Hippocampal formation (tissue), 2 donors: ENCODE results near the gene PRDM16.

Experiments
- DNase-seq, 2 donors: peaks; one replicate each; lab custom pipeline; 2025; lab: John Stamatoyannopoulos, UW

The PRDM16 gene

DNA sequence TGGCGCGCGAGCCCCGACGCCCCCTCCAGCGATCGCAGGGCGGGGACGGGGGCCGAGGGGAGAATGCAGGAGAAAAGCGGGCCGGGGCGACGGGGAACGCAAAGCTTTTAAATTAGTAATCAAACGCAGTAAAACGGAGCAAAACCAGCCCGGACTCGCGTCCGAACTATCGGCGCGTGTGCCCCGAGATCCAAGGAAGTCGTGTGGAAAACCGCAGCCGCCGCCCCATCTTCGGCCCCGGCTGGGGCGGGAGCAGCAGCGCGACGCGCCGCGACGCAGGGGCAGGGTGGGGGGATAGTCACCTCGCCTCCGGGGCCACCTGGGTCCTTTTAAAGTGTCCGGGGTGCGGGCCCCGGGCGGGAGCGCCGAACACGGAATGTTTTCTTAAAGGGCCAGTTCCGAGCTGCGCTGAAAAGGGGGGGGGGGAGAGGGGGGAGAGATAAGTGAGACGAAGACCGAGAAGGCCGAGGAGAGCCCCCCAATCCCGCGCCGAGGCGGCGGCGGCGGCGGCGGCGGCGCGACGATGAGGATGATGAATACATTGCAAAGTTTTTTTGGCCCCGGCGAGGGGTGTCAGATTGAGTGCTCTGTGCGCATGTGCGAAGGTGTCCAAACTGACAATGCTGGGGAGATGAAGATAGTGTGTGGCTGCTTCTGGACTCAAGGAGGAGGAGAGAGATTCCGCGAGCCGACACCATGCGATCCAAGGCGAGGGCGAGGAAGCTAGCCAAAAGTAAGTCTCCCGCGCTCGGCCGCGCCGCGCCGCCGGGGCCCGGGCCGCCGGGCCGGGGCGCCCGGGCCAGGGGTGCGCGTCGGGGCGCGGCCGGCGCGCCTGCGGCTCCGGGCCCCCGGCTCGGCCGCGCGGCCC, at the start of gene PRDM16:
PRDM16 (plus strand) TSS at position 640 of the 868 bp plus-strand sequence; CDS start at position 697, 57 bp downstream.
- DNase-seq: no peak

DNA sequence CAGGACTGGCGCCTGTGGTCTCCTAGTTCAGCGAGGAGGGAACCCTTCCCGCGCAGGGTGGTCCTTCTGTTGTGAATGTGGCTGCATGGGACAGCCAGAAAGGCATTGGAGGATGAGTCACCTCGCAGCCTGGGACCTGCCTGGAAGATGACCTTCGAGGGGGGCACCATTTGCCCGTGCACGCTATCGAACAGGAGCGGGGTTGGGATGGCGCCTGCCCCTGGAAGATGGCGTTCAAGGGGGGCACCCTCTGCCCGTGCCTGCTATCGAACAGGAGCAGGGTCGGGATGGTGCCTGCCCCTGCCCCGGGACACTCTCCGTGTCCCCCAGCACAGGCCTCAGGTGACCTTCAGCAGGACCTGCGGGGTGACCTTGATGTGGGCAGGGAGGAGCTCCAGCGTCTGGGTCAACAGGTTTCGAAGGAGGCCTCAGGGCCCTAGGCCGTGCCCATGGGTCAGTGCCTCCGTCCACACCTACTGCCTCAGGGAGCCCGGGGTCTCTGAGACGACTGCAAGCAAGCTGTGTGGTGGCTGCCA, 49.4 kb upstream of the PRDM16 start:
- DNase-seq: no peak

DNA sequence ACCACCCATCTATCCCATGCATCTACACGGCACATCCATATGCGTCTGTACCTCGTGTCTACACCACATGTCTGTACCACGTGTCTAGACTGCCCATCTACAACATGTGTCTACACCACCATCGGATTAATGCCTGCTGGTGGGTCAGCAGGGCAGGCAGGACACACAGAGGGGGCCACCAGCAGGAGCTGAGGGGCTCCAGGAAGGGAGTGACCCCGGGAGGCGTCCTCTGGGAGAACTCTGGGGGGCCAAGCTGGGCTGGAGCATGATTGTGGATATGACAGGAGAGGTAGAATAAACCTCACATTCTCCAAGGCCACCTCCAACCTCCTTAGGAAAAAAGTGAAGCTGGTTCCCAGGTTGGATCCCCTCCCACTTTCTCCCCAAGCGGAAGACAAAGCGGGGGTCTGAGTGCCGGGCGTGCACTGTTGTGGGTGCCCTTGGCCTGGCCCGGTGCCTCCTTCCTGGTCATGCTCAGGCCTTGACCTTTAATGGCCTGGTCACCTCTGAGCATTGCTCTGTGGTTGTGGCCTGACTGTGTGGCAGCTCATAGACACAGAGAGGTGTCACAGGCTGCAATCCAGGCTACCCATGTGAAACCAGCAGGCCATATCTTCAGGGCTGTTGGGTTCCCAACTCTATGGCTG, 48.6 kb upstream of the PRDM16 start:
- DNase-seq: no peak

DNA sequence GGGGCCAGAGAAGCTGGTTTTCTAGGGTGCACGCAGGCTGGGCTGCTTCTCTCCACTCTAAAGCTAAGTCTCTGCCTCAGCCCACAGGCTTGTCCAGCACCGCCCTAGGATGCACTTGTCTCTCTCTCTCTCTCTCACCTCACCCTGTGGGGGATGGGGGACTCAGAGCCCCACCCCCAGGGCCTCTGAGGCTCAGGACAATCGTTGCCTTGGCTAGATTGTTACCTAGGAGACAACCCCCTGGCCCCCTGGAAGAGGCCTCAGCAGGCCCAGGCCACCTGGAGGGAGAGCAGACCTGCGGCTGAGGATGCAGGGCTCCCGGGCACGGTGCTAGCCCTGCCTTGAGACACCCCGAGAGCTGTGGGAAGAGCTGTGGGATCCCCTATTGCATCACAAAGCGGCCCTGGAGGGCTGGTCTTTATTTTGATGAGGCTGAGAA, 47.8 kb upstream of the PRDM16 start, which contains the start of gene ACTRT2:
ACTRT2 (plus strand) TSS at position 235 of the 439 bp plus-strand sequence. CDS start 220 bp downstream, outside the sequence.
- DNase-seq: no peak

DNA sequence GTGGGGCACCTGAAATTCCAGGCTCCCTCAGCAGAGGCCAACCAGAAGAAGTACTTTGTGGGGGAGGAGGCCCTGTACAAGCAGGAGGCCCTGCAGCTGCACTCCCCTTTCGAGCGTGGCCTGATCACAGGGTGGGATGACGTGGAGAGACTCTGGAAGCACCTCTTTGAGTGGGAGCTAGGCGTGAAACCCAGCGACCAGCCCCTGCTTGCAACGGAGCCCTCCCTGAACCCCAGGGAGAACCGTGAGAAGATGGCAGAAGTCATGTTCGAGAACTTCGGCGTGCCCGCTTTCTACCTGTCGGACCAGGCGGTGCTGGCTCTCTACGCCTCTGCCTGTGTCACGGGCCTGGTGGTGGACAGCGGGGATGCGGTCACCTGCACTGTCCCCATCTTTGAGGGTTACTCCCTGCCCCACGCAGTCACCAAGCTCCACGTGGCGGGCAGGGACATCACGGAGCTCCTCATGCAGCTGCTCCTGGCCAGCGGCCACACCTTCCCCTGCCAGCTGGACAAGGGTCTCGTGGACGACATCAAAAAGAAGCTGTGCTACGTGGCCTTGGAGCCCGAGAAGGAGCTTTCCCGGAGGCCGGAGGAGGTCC, 47.1 kb upstream of the PRDM16 start:
- no peak for DNase-seq

DNA sequence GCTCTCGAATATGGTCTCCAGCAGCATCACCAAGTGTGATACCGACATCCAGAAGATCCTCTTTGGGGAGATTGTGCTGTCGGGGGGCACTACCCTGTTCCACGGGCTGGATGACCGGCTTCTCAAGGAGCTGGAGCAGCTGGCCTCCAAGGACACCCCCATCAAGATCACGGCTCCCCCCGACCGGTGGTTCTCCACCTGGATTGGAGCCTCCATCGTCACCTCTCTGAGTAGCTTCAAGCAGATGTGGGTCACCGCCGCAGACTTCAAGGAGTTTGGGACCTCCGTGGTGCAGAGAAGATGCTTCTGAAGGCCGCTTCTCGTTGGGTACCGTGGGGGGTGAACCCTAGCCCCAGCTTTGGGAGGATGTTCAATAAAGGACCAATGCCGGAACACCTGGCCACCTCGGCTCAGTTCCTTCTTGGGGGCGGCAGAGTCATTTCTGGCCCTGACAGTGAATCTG, 46.5 kb upstream of the PRDM16 start:
- DNase-seq: no peak

- no peak for DNase-seq
Observed at GRCh38 chr1:3022976-3023375, 46.0 kb upstream of the PRDM16 start.

- DNase-seq: no peak
Observed at GRCh38 chr1:3024019-3024418, 45.0 kb upstream of the PRDM16 start.

DNA sequence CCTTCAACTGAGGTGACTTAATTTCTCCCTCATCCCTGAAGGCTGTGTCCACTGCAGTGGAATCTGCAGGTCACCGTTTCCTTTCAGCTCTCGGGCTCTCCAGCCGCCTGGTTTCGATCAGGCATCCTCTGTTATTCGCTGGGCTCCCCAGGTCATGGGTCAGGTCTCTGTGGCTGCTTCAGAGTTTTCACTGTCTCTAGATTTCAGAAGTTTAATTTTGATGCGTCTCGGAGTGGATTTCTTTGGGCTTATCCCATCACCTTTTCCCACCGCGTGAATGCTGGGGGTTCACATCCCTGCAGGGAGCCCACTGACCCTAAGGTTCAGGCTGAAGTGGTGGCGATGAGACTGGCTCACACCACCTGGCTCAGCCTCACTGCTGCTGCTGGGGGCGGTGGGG, 44.4 kb upstream of the PRDM16 start:
- DNase-seq: no peak

DNA sequence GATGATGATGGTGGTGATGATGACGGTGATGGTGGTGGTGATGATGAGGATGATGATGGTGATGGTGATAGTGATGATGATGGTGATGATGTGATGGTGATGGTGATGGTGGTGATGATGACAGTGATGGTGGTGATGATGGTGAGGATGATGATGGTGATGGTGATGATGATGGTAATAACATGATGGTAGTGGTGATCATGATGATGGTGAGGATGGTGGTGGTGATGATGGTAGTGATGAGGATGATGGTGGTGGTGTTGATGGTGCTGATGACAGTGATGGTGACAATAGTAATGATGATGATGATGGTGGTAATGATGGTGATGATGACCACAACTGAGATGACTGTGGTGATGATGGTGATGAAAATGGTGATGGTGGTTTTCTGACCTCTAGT, 42.9 kb upstream of the PRDM16 start:
- no peak for DNase-seq

DNA sequence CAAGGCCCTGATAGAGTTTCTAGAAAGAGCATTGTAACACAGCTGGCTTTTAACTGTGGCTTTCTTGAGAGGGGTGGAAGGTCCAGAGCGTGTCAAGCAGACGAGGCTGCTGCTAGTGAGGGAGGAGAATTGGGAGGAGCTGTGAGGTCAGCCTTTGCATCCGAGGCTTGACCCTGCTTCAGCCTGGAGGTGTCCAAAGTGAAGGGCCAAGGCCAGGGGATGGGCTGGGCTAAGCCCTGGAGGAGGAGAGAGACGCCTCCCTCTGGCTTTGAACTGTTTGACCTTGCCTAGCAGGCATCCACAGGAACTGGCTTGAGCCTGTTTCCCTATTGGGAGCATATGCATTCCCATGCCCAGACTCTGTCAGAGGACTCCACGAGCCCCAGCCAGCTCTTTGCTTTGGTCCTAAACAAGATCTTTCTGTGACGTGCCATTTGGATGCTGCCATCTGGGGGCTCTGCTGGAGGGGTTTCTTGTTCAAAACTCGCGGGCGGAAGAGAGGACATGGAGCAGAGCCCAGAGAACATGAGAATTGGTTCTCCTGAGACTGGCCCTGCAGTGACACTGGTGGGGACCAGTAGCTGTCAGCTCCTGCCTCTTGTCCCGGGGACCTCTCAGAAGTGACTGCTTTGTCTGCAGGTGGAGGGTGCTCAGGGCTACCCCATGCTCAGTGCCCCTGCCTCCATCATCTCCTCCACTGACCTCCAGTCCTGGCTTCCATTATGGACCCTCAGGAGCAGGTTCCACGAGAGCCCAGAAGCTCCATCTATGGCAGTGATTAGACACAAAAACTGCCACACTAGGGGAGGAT, 42.2 kb upstream of the PRDM16 start:
- no peak for DNase-seq

DNA sequence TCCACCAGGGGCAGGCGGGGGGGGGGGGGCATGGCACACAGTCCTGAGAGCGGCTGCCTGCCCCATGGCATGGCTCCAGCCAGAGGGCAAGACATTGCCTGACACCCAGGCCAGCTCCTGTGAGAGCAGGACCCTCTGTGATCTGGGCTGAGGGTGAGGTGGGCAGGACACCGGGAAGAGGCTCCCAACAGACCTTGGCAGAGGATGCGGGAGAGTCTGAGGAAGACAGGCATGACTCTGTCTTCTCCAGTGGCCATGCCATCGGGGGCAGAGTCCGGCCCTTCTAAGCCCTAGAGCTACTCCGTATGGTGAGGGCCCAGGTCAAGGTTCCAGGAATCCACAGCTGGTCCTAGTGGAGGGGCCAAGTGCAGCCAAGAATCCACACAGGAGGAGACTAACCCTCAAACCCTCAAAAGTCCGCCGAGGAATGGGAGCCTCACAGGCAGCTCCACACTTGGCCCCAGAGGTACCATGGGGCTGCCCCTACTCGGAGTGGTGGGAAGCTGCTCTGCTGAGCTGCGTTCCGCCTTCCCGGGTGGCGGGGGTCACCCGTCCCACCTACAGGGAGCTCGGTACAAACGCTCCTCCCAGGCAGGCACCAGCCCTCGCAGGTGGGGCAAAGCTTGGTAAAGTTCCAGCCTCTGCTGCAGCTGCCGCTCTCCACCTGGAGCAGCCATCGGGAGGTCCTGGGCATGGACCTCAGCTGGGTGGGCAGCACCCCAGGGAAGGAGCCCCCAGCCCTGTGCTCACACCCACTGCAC, 41.2 kb upstream of the PRDM16 start:
- DNase-seq: no peak

DNA sequence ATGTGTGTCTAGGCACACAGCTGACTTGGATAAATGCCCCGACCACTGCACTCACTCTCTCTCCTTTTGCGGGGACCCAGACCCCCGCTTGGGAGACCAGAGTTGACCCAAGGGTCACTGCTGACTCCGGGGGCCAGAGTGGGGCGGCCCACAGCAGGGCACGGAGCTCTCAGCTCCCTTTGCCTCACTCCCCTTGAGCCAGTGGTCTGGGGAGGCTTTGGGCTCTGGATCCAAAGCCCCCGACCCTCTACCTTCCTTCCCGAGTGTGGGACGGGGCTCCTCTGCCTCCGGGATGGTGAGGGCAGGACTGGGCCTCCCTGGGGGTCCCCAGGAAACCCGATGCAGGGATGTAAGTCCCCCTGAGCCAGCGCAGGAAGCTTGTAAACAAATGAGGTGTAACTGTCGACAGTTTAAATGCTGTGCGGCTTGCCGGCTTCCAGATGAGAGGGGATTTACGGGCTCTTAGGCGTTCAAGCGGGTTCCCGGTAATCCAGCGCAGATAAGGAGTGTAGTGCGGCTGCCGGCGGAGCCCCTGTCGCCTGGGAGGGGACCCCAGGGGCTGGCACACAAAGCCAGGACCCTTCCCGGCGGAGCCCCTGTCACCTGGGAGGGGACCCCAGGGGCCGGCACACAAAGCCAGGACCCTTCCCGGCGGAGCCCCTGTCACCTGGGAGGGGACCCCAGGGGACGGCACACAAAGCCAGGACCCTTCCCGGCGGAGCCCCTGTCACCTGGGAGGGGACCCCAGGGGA, 40.3 kb upstream of the PRDM16 start:
- no peak for DNase-seq

DNA sequence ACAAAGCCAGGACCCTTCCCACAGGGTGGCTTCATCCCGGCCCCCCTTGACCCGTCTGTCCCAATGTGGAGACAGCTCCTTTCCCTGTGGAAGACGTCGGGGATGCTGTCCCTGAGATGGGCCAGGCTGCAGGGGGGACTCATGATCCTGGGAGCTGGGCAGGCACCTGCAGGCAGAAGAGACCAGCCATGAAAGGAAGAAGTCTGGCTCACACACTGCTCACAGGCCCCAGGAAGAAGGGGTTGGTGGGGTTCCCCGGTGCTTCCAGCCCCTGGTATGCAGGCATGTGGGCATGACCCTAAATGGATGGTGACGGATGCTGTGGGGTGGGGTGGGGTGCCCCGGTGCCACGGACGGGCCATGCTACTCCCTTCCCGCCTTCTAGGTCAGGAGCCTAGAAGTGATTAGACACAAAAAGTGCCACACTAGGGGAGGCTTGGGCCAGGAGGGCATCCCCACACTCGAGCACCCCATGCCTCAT, 39.5 kb upstream of the PRDM16 start:
- DNase-seq: no peak

GRCh38 chr1:3029991-3030662, 38.9 kb upstream of the PRDM16 start:
- no peak for DNase-seq

DNA sequence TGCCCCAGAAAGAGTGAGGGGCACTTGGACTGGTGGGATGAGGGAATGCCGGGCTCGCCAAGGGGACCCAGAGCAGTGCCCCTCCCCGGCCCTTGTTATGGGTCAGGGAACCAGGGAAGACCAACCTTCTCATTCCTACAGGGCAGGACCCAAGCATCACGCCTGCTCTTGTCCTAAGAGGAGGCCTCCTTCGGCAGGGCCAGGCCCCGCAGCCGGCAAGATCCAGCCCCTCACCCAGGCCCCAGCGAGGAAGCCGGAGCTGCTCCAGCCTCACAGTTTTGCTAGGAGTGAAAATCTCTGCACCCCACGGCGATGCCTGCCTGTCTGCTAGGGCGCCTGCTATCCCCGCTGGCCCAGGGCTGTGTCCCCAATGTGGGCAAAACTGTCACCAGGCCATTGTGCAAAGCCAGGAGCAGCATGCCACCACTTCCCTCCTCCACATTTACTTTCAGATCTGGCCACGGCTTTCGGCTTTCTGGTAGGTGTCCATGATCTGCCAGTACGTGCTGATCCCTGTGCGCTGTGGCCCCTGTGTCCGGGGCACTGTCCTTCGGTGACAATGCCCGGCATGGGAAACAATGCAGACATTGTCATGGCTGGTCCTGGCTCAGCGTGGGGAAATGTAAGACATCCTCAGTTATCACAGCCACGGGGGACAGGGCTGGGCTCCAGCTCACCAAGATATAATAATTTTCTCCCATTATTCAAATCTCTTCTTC, 38.2 kb upstream of the PRDM16 start:
- peak; percentile 42 to 62 for DNase-seq

GRCh38 chr1:3031401-3032221, 37.4 kb upstream of the PRDM16 start:
- DNase-seq: peak in 1 of 2 donors; percentile 39
